A673 (cell line): Measurements from ENCODE around the gene SLC35D3. TPM values are rescaled to one million over a fixed set of nuclear protein-coding genes. Genes with fewer than 3 reads are reported as not detected.

ENCODE experiments used
- BruUV-seq: library from RNA; stranded (reverse); fragments of 400-500 nt; replicated peaks from 2 replicates; lab custom pipeline; 2021; lab: Mats Ljungman, UMichigan
- CTCF ChIA-PET: fragments of 300-600 bp; sonication (Branson Sonifier 250); formaldehyde crosslinking; loops from one replicate; lab custom pipeline; 2022; ENCODE audit warnings: antibody characterized with exemption; lab: Charles Lee
- POLR2A ChIA-PET: fragments of 300-600 bp; sonication (Branson Sonifier 250); formaldehyde crosslinking; loops from one replicate; lab custom pipeline; 2022; ENCODE audit warnings: antibody characterized with exemption; ENCODE audit not compliant: low non-redundant PET; lab: Charles Lee
- DNase-seq: peaks from one replicate; pipeline ENCODE4 v3.0.0-alpha.2; 2015; ENCODE audit warnings: low spot score
- H3K27ac ChIP-seq: fragments of 200-600 bp; sonication (generic); 2 replicates; pipeline ENCODE4 v1.5.1; 2016; ENCODE audit warnings: mixed run types, low read depth, mild to moderate bottlenecking, mixed read lengths, antibody characterized with exemption, low read length; ENCODE audit not compliant: poor library complexity, severe bottlenecking
- H3K27me3 ChIP-seq: fragments of 200-600 bp; sonication (generic); replicated peaks from 2 replicates; pipeline ENCODE4 v1.6.1; 2017; ENCODE audit warnings: mixed run types, low read depth, mild to moderate bottlenecking, mixed read lengths, antibody characterized with exemption, low read length; ENCODE audit not compliant: insufficient read depth, poor library complexity
- H3K36me3 ChIP-seq: fragments of 200-600 bp; sonication (generic); 2 replicates; pipeline ENCODE4 v1.6.1; 2016; ENCODE audit warnings: mixed run types, mild to moderate bottlenecking, mixed read lengths, antibody characterized with exemption, low read length; ENCODE audit not compliant: insufficient read depth, poor library complexity, severe bottlenecking
- H3K4me1 ChIP-seq: fragments of 200-600 bp; sonication (generic); 2 replicates; pipeline ENCODE4 v1.6.1; 2017; ENCODE audit warnings: mixed run types, mild to moderate bottlenecking, mixed read lengths, antibody characterized with exemption, low read length; ENCODE audit not compliant: insufficient read depth, poor library complexity, severe bottlenecking
- H3K4me3 ChIP-seq: fragments of 200-600 bp; sonication (generic); 2 replicates; pipeline ENCODE4 v1.5.1; 2016; ENCODE audit warnings: low read depth, mixed run types, mild to moderate bottlenecking, mixed read lengths, low read length; ENCODE audit not compliant: poor library complexity, severe bottlenecking
- H3K9me3 ChIP-seq: fragments of 200-600 bp; sonication (generic); 2 replicates; pipeline ENCODE4 v1.6.1; 2016; ENCODE audit warnings: mixed run types, low read depth, mild to moderate bottlenecking, mixed read lengths, antibody characterized with exemption, low read length; ENCODE audit not compliant: poor library complexity, severe bottlenecking
- EZH2 ChIP-seq: fragments of 200-600 bp; sonication (generic); IDR thresholded peaks from 2 replicates; pipeline ENCODE4 v1.6.1; 2017; ENCODE audit warnings: borderline replicate concordance, low read depth, mild to moderate bottlenecking, mixed read lengths, antibody characterized with exemption, low read length; ENCODE audit not compliant: poor library complexity, severe bottlenecking
- intact Hi-C: fragments of 100-400 bp; cut with micrococcal nuclease; formaldehyde crosslinking; loops from one replicate; pipeline ENCODE4 v1.10.0; 2022; ENCODE audit not compliant: unreplicated experiment
- total RNA-seq: library from RNA; stranded (reverse); gene quantifications from 2 replicates; pipeline ENCODE4 v1.2.3, GENCODE V29; 2021
- TF ChIP-seq, protein P1 (sequence below): fragments of 300-800, 200-600 bp; sonication (generic); conservative IDR thresholded peaks from 2 replicates; pipeline ENCODE4 v1.5.1; 2017; ENCODE audit warnings: low read depth, mild to moderate bottlenecking, antibody characterized with exemption, low read length, moderate library complexity, mixed read lengths

SLC35D3 gene
- total RNA-seq, 1 experiment from 2014 or later = not detected

DNA sequence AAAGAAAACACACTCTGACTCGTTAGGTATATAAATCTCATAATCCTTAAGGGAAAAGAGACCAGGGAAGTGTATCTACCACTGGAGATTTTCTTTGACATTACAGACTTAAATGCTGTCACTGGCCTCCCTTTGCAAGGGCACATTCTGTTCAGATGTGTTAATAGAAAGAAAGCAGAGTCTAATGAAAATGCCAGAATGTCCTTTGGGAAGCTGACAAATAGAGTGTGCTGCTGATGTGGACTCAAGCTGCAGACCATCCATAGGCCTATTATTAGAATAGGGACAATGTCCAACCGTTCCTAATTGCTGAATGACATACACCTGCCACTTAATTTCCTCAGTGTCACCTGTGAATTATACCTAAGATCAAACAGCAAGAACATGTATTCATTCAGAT, 41.2 kb downstream of the SLC35D3 start:
- CTCF ChIA-PET = interaction anchor here (0.5 kb wide), 1 partner anchor 141 kb away, joined by 5 read pairs; the partner anchor contains the start of gene PEX7

DNA sequence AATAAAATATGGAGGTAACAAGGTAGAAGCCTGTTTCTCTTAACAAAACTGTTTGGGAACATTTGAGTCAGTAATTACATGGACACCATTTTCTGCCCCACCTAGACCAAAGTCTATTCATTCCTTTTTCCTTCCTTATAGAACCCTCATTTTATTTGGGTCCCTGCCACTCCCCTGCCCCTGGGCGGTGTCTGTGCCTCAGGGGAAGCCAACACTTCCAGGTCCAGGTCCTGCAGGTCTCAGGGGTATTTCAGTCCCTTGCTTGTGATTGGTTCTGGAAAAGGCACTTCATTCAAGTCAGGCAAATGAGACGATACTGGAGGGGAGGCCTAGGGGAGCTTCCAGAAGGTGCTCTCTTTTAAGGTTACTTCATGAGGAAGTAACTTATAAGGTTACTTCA, 42.3 kb downstream of the SLC35D3 start:
- Histone ChIP-seq H3K27me3 (no peaks in the 10 kb centered on the region), H3K4me1 (no peaks in the 10 kb centered on the region), H3K27ac (no peak overlapping the region), H3K9me3 (no peaks in the 10 kb centered on the region), H3K36me3 (no peaks in the 10 kb centered on the region), H3K4me3 (no peak overlapping the region)
- intact Hi-C loops = no loop called here
- DNase-seq = no peak
- CTCF ChIA-PET = no interaction called here
- TF ChIP-seq, protein P1, sequence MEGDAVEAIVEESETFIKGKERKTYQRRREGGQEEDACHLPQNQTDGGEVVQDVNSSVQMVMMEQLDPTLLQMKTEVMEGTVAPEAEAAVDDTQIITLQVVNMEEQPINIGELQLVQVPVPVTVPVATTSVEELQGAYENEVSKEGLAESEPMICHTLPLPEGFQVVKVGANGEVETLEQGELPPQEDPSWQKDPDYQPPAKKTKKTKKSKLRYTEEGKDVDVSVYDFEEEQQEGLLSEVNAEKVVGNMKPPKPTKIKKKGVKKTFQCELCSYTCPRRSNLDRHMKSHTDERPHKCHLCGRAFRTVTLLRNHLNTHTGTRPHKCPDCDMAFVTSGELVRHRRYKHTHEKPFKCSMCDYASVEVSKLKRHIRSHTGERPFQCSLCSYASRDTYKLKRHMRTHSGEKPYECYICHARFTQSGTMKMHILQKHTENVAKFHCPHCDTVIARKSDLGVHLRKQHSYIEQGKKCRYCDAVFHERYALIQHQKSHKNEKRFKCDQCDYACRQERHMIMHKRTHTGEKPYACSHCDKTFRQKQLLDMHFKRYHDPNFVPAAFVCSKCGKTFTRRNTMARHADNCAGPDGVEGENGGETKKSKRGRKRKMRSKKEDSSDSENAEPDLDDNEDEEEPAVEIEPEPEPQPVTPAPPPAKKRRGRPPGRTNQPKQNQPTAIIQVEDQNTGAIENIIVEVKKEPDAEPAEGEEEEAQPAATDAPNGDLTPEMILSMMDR = no peak
- TF ChIP-seq EZH2 = no peak
- POLR2A ChIA-PET = no interaction called here
- no TSS peak for BruUV-seq

More for the DNA sequence above, 41.2 kb downstream of the SLC35D3 start:
- DNase-seq = no peak
- POLR2A ChIA-PET = no interaction called here
- TF ChIP-seq, protein P1 = no peak
- TF ChIP-seq EZH2 = no peak
- BruUV-seq = no TSS peak
- H3K27me3 ChIP-seq = no peaks in the 10 kb centered on the region
- no peaks in the 10 kb centered on the region for H3K4me1 ChIP-seq
- no peak overlapping the region for H3K4me3 ChIP-seq
- no peaks in the 10 kb centered on the region for H3K36me3 ChIP-seq
- no peaks in the 10 kb centered on the region for H3K9me3 ChIP-seq
- intact Hi-C loops = no loop called here
- H3K27ac ChIP-seq = no peak overlapping the region

DNA sequence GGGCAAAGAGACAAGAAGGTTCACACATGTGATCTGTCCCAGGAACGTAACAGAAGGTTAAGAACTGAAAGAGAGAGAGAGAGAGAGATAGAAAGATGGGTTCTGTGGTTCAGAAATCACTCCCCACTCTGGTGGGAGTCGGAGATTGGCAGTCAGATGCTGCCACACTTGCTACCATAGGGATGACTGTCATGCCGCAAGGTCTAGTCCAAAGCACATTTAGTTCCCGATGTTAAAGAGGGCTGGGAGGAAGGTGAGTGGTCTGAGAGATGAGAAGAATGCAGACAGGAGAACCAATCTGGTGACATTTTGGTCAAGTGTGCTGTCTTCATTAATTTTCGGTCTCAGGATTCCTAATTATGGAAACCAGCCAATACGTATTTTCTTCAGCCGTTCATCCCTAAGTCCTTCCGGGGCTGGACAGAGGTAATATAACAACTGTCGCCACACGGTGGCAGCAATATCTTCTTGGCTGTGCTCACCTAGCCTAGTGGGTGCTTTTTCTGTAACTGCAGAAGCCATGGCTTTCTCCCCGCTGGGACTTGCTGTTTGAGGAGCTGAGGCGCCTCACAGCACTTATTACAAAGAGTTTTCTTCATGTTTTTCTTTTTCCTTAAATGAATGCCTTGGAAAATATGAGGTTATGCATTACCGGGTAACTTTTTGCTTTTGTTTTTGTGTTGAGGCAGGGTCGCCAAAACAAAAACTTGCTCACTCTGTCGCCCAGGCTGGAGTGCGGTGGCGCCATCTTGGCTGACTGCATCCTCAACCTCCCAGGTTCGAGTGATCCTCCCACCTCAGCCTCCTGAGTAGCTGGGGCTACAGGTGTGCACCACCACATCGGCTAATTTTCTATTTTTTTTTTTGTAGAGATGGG, 46.0 kb downstream of the SLC35D3 start:
- H3K27ac ChIP-seq = no peak overlapping the region
- CTCF ChIA-PET = interaction anchor here (0.6 kb wide), 1 partner anchor 101 kb away, joined by 3 read pairs; no protein-coding TSS in a partner anchor
- H3K27me3 ChIP-seq = no peaks in the 10 kb centered on the region
- no peaks in the 10 kb centered on the region for H3K4me1 ChIP-seq
- POLR2A ChIA-PET = no interaction called here
- H3K4me3 ChIP-seq = no peak overlapping the region
- no peaks in the 10 kb centered on the region for H3K9me3 ChIP-seq
- DNase-seq = peak; percentile 82
- intact Hi-C loops = loop anchor here (5.0 kb wide), 1 partner anchor 674 kb away; no protein-coding TSS in a partner anchor
- H3K36me3 ChIP-seq = no peaks in the 10 kb centered on the region
- no TSS peak for BruUV-seq
- TF ChIP-seq EZH2 = no peak
- TF ChIP-seq, protein P1 = peak; percentile 84
